SK-N-SH treated with all-trans-retinoic acid at 6 μM for 48 hours (cell line): Measurements from ENCODE around the gene GPR6.

Experiments used
- ATAC-seq: fragments of 200-7000 bp; cut with Tn5 transposase; 3 replicates; pipeline ENCODE4 v1.9.1; 2020; ENCODE audit warnings: mild to moderate bottlenecking, moderate library complexity
- ARNTL ChIP-seq: fragments of 450-650 bp; formaldehyde crosslinking; IDR thresholded peaks from 2 replicates; pipeline ENCODE4 v1.5.0; 2020; ENCODE audit warnings: low read depth, mild to moderate bottlenecking, moderate library complexity, borderline replicate concordance
- BACH2 ChIP-seq: fragments of 250-450 bp; sonication (Bioruptor Pico); IDR thresholded peaks from 2 replicates; pipeline ENCODE4 v1.9.0; 2021; ENCODE audit warnings: mild to moderate bottlenecking, borderline replicate concordance
- CSDC2 ChIP-seq: fragments of 250-450 bp; sonication (Bioruptor Pico); IDR thresholded peaks from 2 replicates; pipeline ENCODE4 v1.5.0; 2020; ENCODE audit warnings: mild to moderate bottlenecking, moderate library complexity
- CSRNP3 ChIP-seq: fragments of 250-450 bp; sonication (Bioruptor Pico); IDR thresholded peaks from 2 replicates; pipeline ENCODE4 v1.5.1; 2021; ENCODE audit warnings: mild to moderate bottlenecking, moderate library complexity
- GLIS3 ChIP-seq: fragments of 250-450 bp; sonication (Bioruptor Pico); IDR thresholded peaks from 2 replicates; pipeline ENCODE4 v1.5.0; 2020; ENCODE audit warnings: mild to moderate bottlenecking, moderate library complexity
- ISL1 ChIP-seq: fragments of 250-450 bp; sonication (Bioruptor Pico); IDR thresholded peaks from 2 replicates; pipeline ENCODE4 v2.1.2; 2022; ENCODE audit warnings: mild to moderate bottlenecking, moderate library complexity
- OSR1 ChIP-seq: fragments of 250-450 bp; sonication (Bioruptor Pico); IDR thresholded peaks from 2 replicates; pipeline ENCODE4 v1.8.0; 2022; ENCODE audit warnings: moderate library complexity, mild to moderate bottlenecking, inconsistent platforms
- RARB ChIP-seq: fragments of 250-450 bp; sonication (Bioruptor Pico); IDR thresholded peaks from 2 replicates; pipeline ENCODE4 v1.8.0; 2021; ENCODE audit warnings: mild to moderate bottlenecking, moderate library complexity
- SNAI2 ChIP-seq: fragments of 250-450 bp; sonication (Bioruptor Pico); IDR thresholded peaks from 2 replicates; pipeline ENCODE4 v1.5.0; 2020; ENCODE audit warnings: mild to moderate bottlenecking, moderate library complexity
- TCF4 ChIP-seq: fragments of 250-450 bp; sonication (Bioruptor Pico); IDR thresholded peaks from 2 replicates; pipeline ENCODE4 v1.8.0; 2021; ENCODE audit warnings: mild to moderate bottlenecking, moderate library complexity, borderline replicate concordance
- ZFP3 ChIP-seq: fragments of 250-450 bp; sonication (Bioruptor Pico); IDR thresholded peaks from 2 replicates; pipeline ENCODE4 v1.5.0; 2020; ENCODE audit warnings: mild to moderate bottlenecking, moderate library complexity
- ZNF565 ChIP-seq: fragments of 450-650 bp; formaldehyde crosslinking; conservative IDR thresholded peaks from 2 replicates; pipeline ENCODE4 v1.5.0; 2020; ENCODE audit warnings: low read depth, mild to moderate bottlenecking, moderate library complexity
- ZNF8 ChIP-seq: fragments of 450-650 bp; formaldehyde crosslinking; IDR thresholded peaks from 2 replicates; pipeline ENCODE4 v1.5.0; 2020; ENCODE audit warnings: mild to moderate bottlenecking, moderate library complexity
- TF ChIP-seq, protein P1 (sequence below): fragments of 250-450 bp; sonication (Bioruptor Pico); IDR thresholded peaks from 2 replicates; pipeline ENCODE4 v1.8.0; 2021; ENCODE audit warnings: low read depth, mild to moderate bottlenecking, moderate library complexity, borderline replicate concordance
- TF ChIP-seq, protein P2 (sequence below): fragments of 250-450 bp; sonication (Bioruptor Pico); IDR thresholded peaks from 2 replicates; pipeline ENCODE4 v1.8.0; 2020; ENCODE audit warnings: mild to moderate bottlenecking, moderate library complexity, borderline replicate concordance

GPR6 gene

GRCh38 chr6:110020888-110021287 lies 42.8 kb downstream of the GPR6 start:
- TF ChIP-seq ISL1 (CRISPR knock-in tag) (no peak), ZNF565 (CRISPR knock-in tag) (no peak), SNAI2 (no peak), CSRNP3 (CRISPR knock-in tag) (no peak), BACH2 (CRISPR knock-in tag) (no peak), ZFP3 (CRISPR knock-in tag) (no peak), ARNTL (no peak), GLIS3 (CRISPR knock-in tag) (no peak), OSR1 (no peak), CSDC2 (CRISPR knock-in tag) (no peak), RARB (CRISPR knock-in tag) (no peak)
- TF ChIP-seq, protein P1, sequence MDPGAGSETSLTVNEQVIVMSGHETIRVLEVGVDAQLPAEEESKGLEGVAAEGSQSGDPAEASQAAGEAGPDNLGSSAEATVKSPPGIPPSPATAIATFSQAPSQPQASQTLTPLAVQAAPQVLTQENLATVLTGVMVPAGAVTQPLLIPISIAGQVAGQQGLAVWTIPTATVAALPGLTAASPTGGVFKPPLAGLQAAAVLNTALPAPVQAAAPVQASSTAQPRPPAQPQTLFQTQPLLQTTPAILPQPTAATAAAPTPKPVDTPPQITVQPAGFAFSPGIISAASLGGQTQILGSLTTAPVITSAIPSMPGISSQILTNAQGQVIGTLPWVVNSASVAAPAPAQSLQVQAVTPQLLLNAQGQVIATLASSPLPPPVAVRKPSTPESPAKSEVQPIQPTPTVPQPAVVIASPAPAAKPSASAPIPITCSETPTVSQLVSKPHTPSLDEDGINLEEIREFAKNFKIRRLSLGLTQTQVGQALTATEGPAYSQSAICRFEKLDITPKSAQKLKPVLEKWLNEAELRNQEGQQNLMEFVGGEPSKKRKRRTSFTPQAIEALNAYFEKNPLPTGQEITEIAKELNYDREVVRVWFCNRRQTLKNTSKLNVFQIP (CRISPR knock-in tag) = no peak
- TF ChIP-seq, protein P2, sequence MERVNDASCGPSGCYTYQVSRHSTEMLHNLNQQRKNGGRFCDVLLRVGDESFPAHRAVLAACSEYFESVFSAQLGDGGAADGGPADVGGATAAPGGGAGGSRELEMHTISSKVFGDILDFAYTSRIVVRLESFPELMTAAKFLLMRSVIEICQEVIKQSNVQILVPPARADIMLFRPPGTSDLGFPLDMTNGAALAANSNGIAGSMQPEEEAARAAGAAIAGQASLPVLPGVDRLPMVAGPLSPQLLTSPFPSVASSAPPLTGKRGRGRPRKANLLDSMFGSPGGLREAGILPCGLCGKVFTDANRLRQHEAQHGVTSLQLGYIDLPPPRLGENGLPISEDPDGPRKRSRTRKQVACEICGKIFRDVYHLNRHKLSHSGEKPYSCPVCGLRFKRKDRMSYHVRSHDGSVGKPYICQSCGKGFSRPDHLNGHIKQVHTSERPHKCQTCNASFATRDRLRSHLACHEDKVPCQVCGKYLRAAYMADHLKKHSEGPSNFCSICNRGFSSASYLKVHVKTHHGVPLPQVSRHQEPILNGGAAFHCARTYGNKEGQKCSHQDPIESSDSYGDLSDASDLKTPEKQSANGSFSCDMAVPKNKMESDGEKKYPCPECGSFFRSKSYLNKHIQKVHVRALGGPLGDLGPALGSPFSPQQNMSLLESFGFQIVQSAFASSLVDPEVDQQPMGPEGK = no peak
- no peak for ATAC-seq

DNA sequence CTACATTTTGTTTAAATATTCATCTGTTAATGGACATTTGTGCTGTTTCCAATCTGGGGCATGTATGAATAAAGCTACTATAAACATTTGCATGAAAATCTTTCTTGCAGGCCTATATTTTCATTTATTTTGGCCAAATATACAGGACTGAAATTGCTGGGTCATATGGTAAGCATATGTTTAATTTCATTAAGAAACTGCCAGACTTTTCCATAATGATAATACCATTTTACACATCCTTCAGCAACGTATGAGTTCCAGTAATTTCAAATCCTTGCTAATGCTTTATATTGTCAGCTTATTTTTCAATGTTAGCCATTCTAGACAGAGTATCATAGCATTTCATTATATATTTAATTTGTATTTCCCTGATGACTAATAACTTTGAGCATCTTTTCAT lies 51.0 kb downstream of the GPR6 start:
- peak; percentile 63; the same call in 1 of the 2 replicates for TF ChIP-seq TCF4
- no peak for TF ChIP-seq OSR1
- peak; percentile 30; the same call in 1 of the 2 replicates for TF ChIP-seq ZNF8
- no peak for ATAC-seq
